SK-N-SH treated with all-trans-retinoic acid at 6 μM for 48 hours (cell line): ENCODE measurements around the gene SERINC3.

Source experiments
- ATAC-seq: fragments of 200-7000 bp; cut with Tn5 transposase; 3 replicates; pipeline ENCODE4 v1.9.1; 2020; ENCODE audit warnings: mild to moderate bottlenecking, moderate library complexity
- ARNTL ChIP-seq: fragments of 450-650 bp; formaldehyde crosslinking; IDR thresholded peaks from 2 replicates; pipeline ENCODE4 v1.5.0; 2020; ENCODE audit warnings: low read depth, mild to moderate bottlenecking, moderate library complexity, borderline replicate concordance
- BACH2 ChIP-seq: fragments of 250-450 bp; sonication (Bioruptor Pico); IDR thresholded peaks from 2 replicates; pipeline ENCODE4 v1.9.0; 2021; ENCODE audit warnings: mild to moderate bottlenecking, borderline replicate concordance
- CREB5 ChIP-seq: fragments of 250-450 bp; sonication (Bioruptor Pico); IDR thresholded peaks from 2 replicates; pipeline ENCODE4 v1.5.1; 2020; ENCODE audit warnings: low read depth, mild to moderate bottlenecking, moderate library complexity
- ESRRG ChIP-seq: fragments of 250-450 bp; sonication (Bioruptor Pico); IDR thresholded peaks from 2 replicates; pipeline ENCODE4 v1.6.1; 2021; ENCODE audit warnings: mild to moderate bottlenecking
- GLIS3 ChIP-seq: fragments of 250-450 bp; sonication (Bioruptor Pico); IDR thresholded peaks from 2 replicates; pipeline ENCODE4 v1.5.0; 2020; ENCODE audit warnings: mild to moderate bottlenecking, moderate library complexity
- ISL1 ChIP-seq: fragments of 250-450 bp; sonication (Bioruptor Pico); IDR thresholded peaks from 2 replicates; pipeline ENCODE4 v2.1.2; 2022; ENCODE audit warnings: mild to moderate bottlenecking, moderate library complexity
- OSR1 ChIP-seq: fragments of 250-450 bp; sonication (Bioruptor Pico); IDR thresholded peaks from 2 replicates; pipeline ENCODE4 v1.8.0; 2022; ENCODE audit warnings: moderate library complexity, mild to moderate bottlenecking, inconsistent platforms
- POU6F1 ChIP-seq: fragments of 250-450 bp; sonication (Bioruptor Pico); IDR thresholded peaks from 2 replicates; pipeline ENCODE4 v1.8.0; 2021; ENCODE audit warnings: low read depth, mild to moderate bottlenecking, moderate library complexity, borderline replicate concordance
- PPARA ChIP-seq: fragments of 250-450 bp; sonication (Bioruptor Pico); IDR thresholded peaks from 2 replicates; pipeline ENCODE4 v1.5.0; 2020; ENCODE audit warnings: mild to moderate bottlenecking, borderline replicate concordance
- RARB ChIP-seq: fragments of 250-450 bp; sonication (Bioruptor Pico); IDR thresholded peaks from 2 replicates; pipeline ENCODE4 v1.8.0; 2021; ENCODE audit warnings: mild to moderate bottlenecking, moderate library complexity
- SNAI2 ChIP-seq: fragments of 250-450 bp; sonication (Bioruptor Pico); IDR thresholded peaks from 2 replicates; pipeline ENCODE4 v1.5.0; 2020; ENCODE audit warnings: mild to moderate bottlenecking, moderate library complexity
- TCF4 ChIP-seq: fragments of 250-450 bp; sonication (Bioruptor Pico); IDR thresholded peaks from 2 replicates; pipeline ENCODE4 v1.8.0; 2021; ENCODE audit warnings: mild to moderate bottlenecking, moderate library complexity, borderline replicate concordance
- TOX ChIP-seq: fragments of 250-450 bp; sonication (Bioruptor Pico); IDR thresholded peaks from 2 replicates; pipeline ENCODE4 v1.8.0; 2021; ENCODE audit warnings: mild to moderate bottlenecking, moderate library complexity, borderline replicate concordance
- ZC3H10 ChIP-seq: fragments of 250-450 bp; sonication (Bioruptor Pico); IDR thresholded peaks from 2 replicates; pipeline ENCODE4 v1.5.1; 2021; ENCODE audit warnings: mild to moderate bottlenecking, moderate library complexity
- ZFP3 ChIP-seq: fragments of 250-450 bp; sonication (Bioruptor Pico); IDR thresholded peaks from 2 replicates; pipeline ENCODE4 v1.5.0; 2020; ENCODE audit warnings: mild to moderate bottlenecking, moderate library complexity
- ZFP30 ChIP-seq: fragments of 450-650 bp; formaldehyde crosslinking; IDR thresholded peaks from 2 replicates; pipeline ENCODE4 v1.5.0; 2022; ENCODE audit warnings: mild to moderate bottlenecking, moderate library complexity
- ZNF565 ChIP-seq: fragments of 450-650 bp; formaldehyde crosslinking; conservative IDR thresholded peaks from 2 replicates; pipeline ENCODE4 v1.5.0; 2020; ENCODE audit warnings: low read depth, mild to moderate bottlenecking, moderate library complexity
- ZNF70 ChIP-seq: fragments of 450-650 bp; formaldehyde crosslinking; IDR thresholded peaks from 2 replicates; pipeline ENCODE4 v1.5.0; 2020; ENCODE audit warnings: mild to moderate bottlenecking, moderate library complexity
- ZNF8 ChIP-seq: fragments of 450-650 bp; formaldehyde crosslinking; IDR thresholded peaks from 2 replicates; pipeline ENCODE4 v1.5.0; 2020; ENCODE audit warnings: mild to moderate bottlenecking, moderate library complexity
- TF ChIP-seq, protein P1 (sequence below): fragments of 250-450 bp; sonication (Bioruptor Pico); IDR thresholded peaks from 2 replicates; pipeline ENCODE4 v1.8.0; 2020; ENCODE audit warnings: mild to moderate bottlenecking, moderate library complexity, borderline replicate concordance
- TF ChIP-seq, protein P2 (sequence below): fragments of 250-450 bp; sonication (Bioruptor Pico); IDR thresholded peaks from 2 replicates; pipeline ENCODE4 v1.5.0; 2020; ENCODE audit warnings: mild to moderate bottlenecking, moderate library complexity

Gene SERINC3

DNA sequence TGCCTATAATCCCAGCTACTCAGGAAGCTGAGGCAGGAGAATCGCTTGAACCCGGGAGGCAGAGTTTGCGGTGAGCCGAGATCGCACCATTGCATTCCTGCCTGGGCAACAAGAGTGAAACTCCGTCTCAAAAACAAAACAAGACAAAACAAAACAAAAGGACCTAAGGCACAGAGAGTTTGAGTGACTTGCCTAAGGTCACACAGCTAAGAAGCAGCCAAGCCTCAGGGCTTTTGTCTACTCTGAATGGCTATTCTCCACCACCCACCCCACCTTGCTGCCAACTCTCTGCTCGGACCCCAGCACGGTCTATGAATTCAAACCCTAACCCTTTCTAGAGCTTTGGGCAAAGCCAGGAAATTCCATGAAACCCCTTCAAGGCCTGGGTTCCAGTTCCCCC, 65.3 kb downstream of the SERINC3 start:
- TF ChIP-seq ISL1 (CRISPR knock-in tag): no peak
- no peak for TF ChIP-seq ZFP3
- TF ChIP-seq POU6F1 (CRISPR knock-in tag): no peak
- TF ChIP-seq ZNF70 (CRISPR knock-in tag): no peak
- no peak for TF ChIP-seq PPARA (CRISPR knock-in tag)
- TF ChIP-seq, protein P1, sequence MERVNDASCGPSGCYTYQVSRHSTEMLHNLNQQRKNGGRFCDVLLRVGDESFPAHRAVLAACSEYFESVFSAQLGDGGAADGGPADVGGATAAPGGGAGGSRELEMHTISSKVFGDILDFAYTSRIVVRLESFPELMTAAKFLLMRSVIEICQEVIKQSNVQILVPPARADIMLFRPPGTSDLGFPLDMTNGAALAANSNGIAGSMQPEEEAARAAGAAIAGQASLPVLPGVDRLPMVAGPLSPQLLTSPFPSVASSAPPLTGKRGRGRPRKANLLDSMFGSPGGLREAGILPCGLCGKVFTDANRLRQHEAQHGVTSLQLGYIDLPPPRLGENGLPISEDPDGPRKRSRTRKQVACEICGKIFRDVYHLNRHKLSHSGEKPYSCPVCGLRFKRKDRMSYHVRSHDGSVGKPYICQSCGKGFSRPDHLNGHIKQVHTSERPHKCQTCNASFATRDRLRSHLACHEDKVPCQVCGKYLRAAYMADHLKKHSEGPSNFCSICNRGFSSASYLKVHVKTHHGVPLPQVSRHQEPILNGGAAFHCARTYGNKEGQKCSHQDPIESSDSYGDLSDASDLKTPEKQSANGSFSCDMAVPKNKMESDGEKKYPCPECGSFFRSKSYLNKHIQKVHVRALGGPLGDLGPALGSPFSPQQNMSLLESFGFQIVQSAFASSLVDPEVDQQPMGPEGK (CRISPR knock-in tag): no peak
- TF ChIP-seq RARB (CRISPR knock-in tag): no peak
- no peak for TF ChIP-seq TCF4 (CRISPR knock-in tag)
- TF ChIP-seq OSR1: no peak
- TF ChIP-seq, protein P2, sequence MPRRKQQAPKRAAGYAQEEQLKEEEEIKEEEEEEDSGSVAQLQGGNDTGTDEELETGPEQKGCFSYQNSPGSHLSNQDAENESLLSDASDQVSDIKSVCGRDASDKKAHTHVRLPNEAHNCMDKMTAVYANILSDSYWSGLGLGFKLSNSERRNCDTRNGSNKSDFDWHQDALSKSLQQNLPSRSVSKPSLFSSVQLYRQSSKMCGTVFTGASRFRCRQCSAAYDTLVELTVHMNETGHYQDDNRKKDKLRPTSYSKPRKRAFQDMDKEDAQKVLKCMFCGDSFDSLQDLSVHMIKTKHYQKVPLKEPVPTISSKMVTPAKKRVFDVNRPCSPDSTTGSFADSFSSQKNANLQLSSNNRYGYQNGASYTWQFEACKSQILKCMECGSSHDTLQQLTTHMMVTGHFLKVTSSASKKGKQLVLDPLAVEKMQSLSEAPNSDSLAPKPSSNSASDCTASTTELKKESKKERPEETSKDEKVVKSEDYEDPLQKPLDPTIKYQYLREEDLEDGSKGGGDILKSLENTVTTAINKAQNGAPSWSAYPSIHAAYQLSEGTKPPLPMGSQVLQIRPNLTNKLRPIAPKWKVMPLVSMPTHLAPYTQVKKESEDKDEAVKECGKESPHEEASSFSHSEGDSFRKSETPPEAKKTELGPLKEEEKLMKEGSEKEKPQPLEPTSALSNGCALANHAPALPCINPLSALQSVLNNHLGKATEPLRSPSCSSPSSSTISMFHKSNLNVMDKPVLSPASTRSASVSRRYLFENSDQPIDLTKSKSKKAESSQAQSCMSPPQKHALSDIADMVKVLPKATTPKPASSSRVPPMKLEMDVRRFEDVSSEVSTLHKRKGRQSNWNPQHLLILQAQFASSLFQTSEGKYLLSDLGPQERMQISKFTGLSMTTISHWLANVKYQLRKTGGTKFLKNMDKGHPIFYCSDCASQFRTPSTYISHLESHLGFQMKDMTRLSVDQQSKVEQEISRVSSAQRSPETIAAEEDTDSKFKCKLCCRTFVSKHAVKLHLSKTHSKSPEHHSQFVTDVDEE (CRISPR knock-in tag): no peak
- no peak for TF ChIP-seq ZC3H10 (CRISPR knock-in tag)
- no peak for TF ChIP-seq BACH2 (CRISPR knock-in tag)
- no peak for TF ChIP-seq ZFP30 (CRISPR knock-in tag)
- TF ChIP-seq ESRRG (CRISPR knock-in tag): no peak
- no peak for TF ChIP-seq GLIS3 (CRISPR knock-in tag)
- TF ChIP-seq CREB5: no peak
- no peak for TF ChIP-seq ZNF8 (CRISPR knock-in tag)
- no peak for TF ChIP-seq ARNTL (CRISPR knock-in tag)
- no peak for ATAC-seq

DNA sequence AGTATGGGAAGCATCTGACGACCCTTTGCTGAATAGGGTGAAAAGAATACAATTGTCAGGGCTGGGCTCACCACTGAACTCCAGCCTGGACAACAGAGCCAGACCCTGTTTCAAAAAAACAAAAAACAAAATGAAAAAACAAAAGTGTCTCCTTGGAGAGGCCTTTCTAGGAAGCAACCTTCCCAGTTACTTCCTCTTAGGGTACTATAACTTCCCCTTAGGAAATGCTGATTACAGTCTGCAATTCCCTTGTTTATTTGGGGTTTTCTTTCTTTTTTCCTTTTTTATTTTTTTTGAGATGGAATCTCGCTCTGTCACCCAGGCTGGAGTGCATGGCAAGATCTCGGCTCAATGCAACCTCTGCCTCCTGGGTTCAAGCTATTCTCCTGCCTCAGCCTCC, 66.7 kb downstream of the SERINC3 start:
- no peak for ATAC-seq

DNA sequence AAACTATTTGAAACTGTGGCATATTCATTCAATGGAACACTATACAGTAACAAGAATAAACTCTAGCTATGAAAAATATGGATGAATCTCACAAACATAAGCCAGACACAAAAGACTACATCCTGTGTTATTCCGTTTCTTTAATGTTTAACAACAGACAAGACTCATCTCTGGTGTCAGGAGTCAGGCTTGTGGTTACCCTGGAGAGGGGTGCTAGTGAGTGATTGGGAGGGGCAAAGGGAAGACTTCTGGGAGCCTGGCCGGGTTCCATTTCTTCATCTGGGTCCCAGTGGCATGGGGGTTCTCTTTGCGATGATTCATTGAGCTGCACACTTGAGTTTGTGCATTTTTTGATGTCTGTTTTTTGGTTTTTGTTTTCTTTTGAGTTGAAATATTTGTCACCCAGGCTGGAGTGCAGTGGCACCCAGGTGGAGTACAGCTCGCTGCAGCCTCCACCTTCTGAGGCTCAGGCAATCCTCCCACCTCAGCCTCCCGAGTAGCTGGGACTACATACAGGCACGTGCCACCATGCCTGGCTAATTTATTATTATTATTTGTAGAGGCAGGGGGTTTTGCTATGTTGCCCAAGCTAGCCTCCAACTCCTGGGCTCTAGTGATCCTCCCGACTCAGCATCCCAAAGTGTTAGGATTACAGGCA, 67.4 kb downstream of the SERINC3 start:
- TF ChIP-seq ARNTL (CRISPR knock-in tag): no peak
- TF ChIP-seq ESRRG (CRISPR knock-in tag): no peak
- TF ChIP-seq ISL1 (CRISPR knock-in tag): no peak
- TF ChIP-seq CREB5: no peak
- TF ChIP-seq SNAI2 (CRISPR knock-in tag): no peak
- TF ChIP-seq TOX (CRISPR knock-in tag): no peak
- ATAC-seq: no peak

More for the DNA sequence above, 66.7 kb downstream of the SERINC3 start:
- TF ChIP-seq ISL1 (CRISPR knock-in tag) (no peak), SNAI2 (CRISPR knock-in tag) (no peak), ZNF565 (CRISPR knock-in tag) (no peak), POU6F1 (CRISPR knock-in tag) (no peak), PPARA (CRISPR knock-in tag) (no peak), ZC3H10 (CRISPR knock-in tag) (no peak)
- TF ChIP-seq, all 23 proteins: peak for 0
